Common myeloid progenitor, CD34-positive (primary cell): ENCODE results near the gene PLEKHA3. TPM values are rescaled to one million over a fixed set of nuclear protein-coding genes. Genes with fewer than 3 reads are reported as not detected.

Experiments used
- CTCF ChIA-PET: fragments of 350-600 bp; sonication (Branson Sonifier 250); formaldehyde crosslinking; loops from one replicate; lab custom pipeline; 2021; ENCODE audit warnings: antibody characterized with exemption; lab: Charles Lee
- POLR2A ChIA-PET: fragments of 350-600 bp; sonication (Branson Sonifier 250); formaldehyde crosslinking; loops from one replicate; lab custom pipeline; 2021; ENCODE audit warnings: antibody characterized with exemption; lab: Charles Lee
- DNase-seq, 3 donors: peaks; one replicate each; pipeline versions ENCODE4 v3.0.0 to v3.0.0-alpha.2; 2013
- H3K27ac ChIP-seq, 2 experiments: 1 replicate in 1 of 2; 2 replicates in 1 of 2; pipeline ENCODE4 v1.7.0; 2013; ENCODE audit warnings: inconsistent platforms in 2 of 2, low read length in 2 of 2, mild to moderate bottlenecking in 2 of 2, low read depth in 1 of 2, moderate library complexity in 1 of 2; ENCODE audit not compliant: severe bottlenecking in 2 of 2, insufficient read depth in 1 of 2, poor library complexity in 1 of 2
- H3K27me3 ChIP-seq, 5 experiments: replicated peaks in 2 of 5; 1 replicate in 3 of 5; 2 replicates in 2 of 5; pipeline versions ENCODE4 v1.6.1 to v1.7.0; 2013; ENCODE audit warnings: low read length in 4 of 5, mild to moderate bottlenecking in 2 of 5, moderate library complexity in 2 of 5, inconsistent platforms in 1 of 5; ENCODE audit not compliant: insufficient read depth in 5 of 5, control insufficient read depth in 4 of 5
- H3K36me3 ChIP-seq, 4 experiments: 1 replicate in 2 of 4; 2 replicates in 2 of 4; pipeline versions ENCODE4 v1.6.1 to v1.7.0; 2013; ENCODE audit warnings: low read length in 3 of 4, control low read depth in 1 of 4, mild to moderate bottlenecking in 1 of 4; ENCODE audit not compliant: control insufficient read depth in 4 of 4, insufficient read depth in 4 of 4
- H3K4me1 ChIP-seq, 4 experiments: 1 replicate in 3 of 4; 2 replicates in 1 of 4; pipeline versions ENCODE4 v1.6.1 to v1.7.1; 2013; ENCODE audit warnings: low read length in 3 of 4, mild to moderate bottlenecking in 3 of 4, control low read depth in 1 of 4, inconsistent platforms in 1 of 4, moderate library complexity in 1 of 4; ENCODE audit not compliant: control insufficient read depth in 4 of 4, insufficient read depth in 4 of 4; ENCODE audit errors: control extremely low read depth in 1 of 4
- H3K4me3 ChIP-seq, 7 experiments: 1 replicate in 4 of 7; 2 replicates in 3 of 7; pipeline versions ENCODE4 v1.5.1 to v1.7.0; 2013; ENCODE audit warnings: mild to moderate bottlenecking in 7 of 7, low read length in 6 of 7, moderate library complexity in 6 of 7, inconsistent platforms in 2 of 7, low read depth in 2 of 7, control low read depth in 1 of 7; ENCODE audit not compliant: insufficient read depth in 4 of 7, control insufficient read depth in 1 of 7; ENCODE audit errors: extremely low read depth in 1 of 7
- H3K9me3 ChIP-seq, 5 experiments: 1 replicate in 4 of 5; 2 replicates in 1 of 5; pipeline versions ENCODE4 v1.6.1 to v1.7.1; 2013; ENCODE audit warnings: low read length in 4 of 5, mild to moderate bottlenecking in 2 of 5, inconsistent platforms in 1 of 5, low read depth in 1 of 5, moderate library complexity in 1 of 5; ENCODE audit not compliant: control insufficient read depth in 4 of 5, insufficient read depth in 2 of 5; ENCODE audit errors: control extremely low read depth in 1 of 5
- WGBS: methylation state at CpG from one replicate; pipeline ENCODE4 v1.1.5; 2013; ENCODE audit not compliant: insufficient coverage; 5-methylcytosine and 5-hydroxymethylcytosine counted together
- polyA plus RNA-seq: library from polyadenylated mRNA; unstranded; fragments of 120-200 nt; gene quantifications from one replicate; pipeline ENCODE4 v1.2.1, GENCODE V29; 2013

PLEKHA3 gene
- 10.7 TPM for polyA plus RNA-seq

GRCh38 chr2:178480227-178481181 lies at the start of gene PLEKHA3:
Gene PLEKHA3 (plus strand): TSS chr2:178480457. CDS start chr2:178480870, 413 bp downstream.
- peak; percentile 82 to 87 (median 84) for DNase-seq
- H3K9me3 ChIP-seq = no peaks in the 10 kb centered on the region
- 0% methylated on average over 34 of the region's 92 CpGs for WGBS
- H3K36me3 ChIP-seq = peaks cover 0 to 3% (median under 1%) of the 10 kb centered on the region in 4 experiments
- peak within 1 kb of the TSS; percentile 73 to 98 (median 87) for H3K4me3 ChIP-seq
- H3K4me1 ChIP-seq = peaks cover 16 to 45% (median 31%) of the 10 kb centered on the region in 4 experiments
- CTCF ChIA-PET = interaction anchor here (1.0 to 2.1 kb wide), 3 partner anchors 9 to 13 kb away, joined by 3 to 6 read pairs (median 4); no protein-coding TSS in a partner anchor
- POLR2A ChIA-PET = interaction anchor here (0.6 to 0.8 kb wide), 2 partner anchors 30 to 35 kb away, joined by 3 to 4 read pairs; partner anchors contain the start of gene PRKRA
- no peaks in the 10 kb centered on the region for H3K27me3 ChIP-seq
- H3K27ac ChIP-seq = peak within 1 kb of the TSS; percentile 44 to 91

GRCh38 chr2:178436662-178437061 lies 43.6 kb upstream of the PLEKHA3 start:
- H3K4me3 ChIP-seq = no peak overlapping the region
- ChIA-PET CTCF (interaction anchor here (1.0 kb wide), 1 partner anchor 22 kb away, joined by 3 read pairs; no protein-coding TSS in a partner anchor), POLR2A (no interaction called here)
- H3K4me1 ChIP-seq = no peaks in the 10 kb centered on the region
- no peak for DNase-seq
- H3K36me3 ChIP-seq = peaks cover 5 to 87% (median 52%) of the 10 kb centered on the region in 4 experiments
- H3K9me3 ChIP-seq = no peaks in the 10 kb centered on the region
- no peak overlapping the region for H3K27ac ChIP-seq
- no CpG with 5 or more reads among the region's 2 CpGs for WGBS
- no peaks in the 10 kb centered on the region for H3K27me3 ChIP-seq

- Histone ChIP-seq H3K4me3 (no peak overlapping the region), H3K27me3 (no peaks in the 10 kb centered on the region), H3K27ac (no peak overlapping the region), H3K9me3 (no peaks in the 10 kb centered on the region), H3K36me3 (peaks cover 24 to 80% (median 49%) of the 10 kb centered on the region in 4 experiments), H3K4me1 (no peaks in the 10 kb centered on the region)
- DNase-seq = no peak
- POLR2A ChIA-PET = no interaction called here
- CTCF ChIA-PET = interaction anchor here (0.8 to 1.3 kb wide), 3 partner anchors 10 to 21 kb away, joined by 4 read pairs; no protein-coding TSS in a partner anchor
- WGBS = no CpG with 5 or more reads among the region's 2 CpGs
Observed at GRCh38 chr2:178441426-178441825, 38.8 kb upstream of the PLEKHA3 start.

- POLR2A ChIA-PET = no interaction called here
- Histone ChIP-seq H3K4me3 (peak overlapping the region in 3 of 7 experiments; percentile 82 to 99 (median 97)), H3K36me3 (peaks cover 8 to 43% (median 28%) of the 10 kb centered on the region in 4 experiments), H3K9me3 (no peaks in the 10 kb centered on the region), H3K4me1 (peaks cover 8 to 28% (median 19%) of the 10 kb centered on the region in 4 experiments), H3K27ac (peak overlapping the region in 1 of 2 experiments; percentile 97), H3K27me3 (no peaks in the 10 kb centered on the region)
- peak in 2 of 3 donors; percentile 15 to 21 for DNase-seq
- WGBS = 100% methylated on average over 1 of the region's 4 CpGs
- CTCF ChIA-PET = interaction anchor here (1.5 kb wide), 1 partner anchor 10 kb away, joined by 3 read pairs; no protein-coding TSS in a partner anchor
Observed at GRCh38 chr2:178448968-178449661, 31.1 kb upstream of the PLEKHA3 start.

- H3K9me3 ChIP-seq = no peaks in the 10 kb centered on the region
- peaks cover 8 to 35% (median 24%) of the 10 kb centered on the region in 4 experiments for H3K36me3 ChIP-seq
- ChIA-PET POLR2A (interaction anchor here (0.6 to 1.2 kb wide), 2 partner anchors 36 to 154 kb away, joined by 3 read pairs; no protein-coding TSS in a partner anchor), CTCF (interaction anchor here (0.7 to 1.5 kb wide), 2 partner anchors 9 to 35 kb away, joined by 3 to 4 read pairs; no protein-coding TSS in a partner anchor)
- 5% methylated on average over 16 of the region's 18 CpGs for whole genome bisulfite sequencing
- H3K27me3 ChIP-seq = no peaks in the 10 kb centered on the region
- H3K27ac ChIP-seq = peak overlapping the region; percentile 92 to 97
- DNase-seq = no peak
- H3K4me3 ChIP-seq = peak overlapping the region; percentile 82 to 99 (median 95)
- H3K4me1 ChIP-seq = peaks cover 8 to 28% (median 19%) of the 10 kb centered on the region in 4 experiments
Observed at GRCh38 chr2:178449700-178450523, 30.3 kb upstream of the PLEKHA3 start.

GRCh38 chr2:178450524-178450773 lies 29.8 kb upstream of the PLEKHA3 start:
- no peaks in the 10 kb centered on the region for H3K9me3 ChIP-seq
- H3K27me3 ChIP-seq = no peaks in the 10 kb centered on the region
- ChIA-PET CTCF (interaction anchor here (0.7 to 1.5 kb wide), 2 partner anchors 8 to 35 kb away, joined by 3 to 4 read pairs; no protein-coding TSS in a partner anchor), POLR2A (interaction anchor here (0.7 to 1.2 kb wide), 2 partner anchors 30 to 36 kb away, joined by 3 read pairs; partner anchors contain the start of gene PLEKHA3)
- H3K4me1 ChIP-seq = peaks cover 8 to 28% (median 19%) of the 10 kb centered on the region in 4 experiments
- peak overlapping the region; percentile 82 to 99 (median 95) for H3K4me3 ChIP-seq
- H3K27ac ChIP-seq = peak overlapping the region; percentile 92 to 97
- peaks cover 6 to 30% (median 18%) of the 10 kb centered on the region in 4 experiments for H3K36me3 ChIP-seq
- 0% methylated on average over 25 of the region's 25 CpGs for WGBS
- DNase-seq = no peak
